DLD1 (cell line): Measurements from ENCODE around the gene CD28.

Experiments
- in situ Hi-C: cut with HindIII; loops from 2 replicates; pipeline ENCODE4 v1.10.0; 2017; ENCODE audit warnings: low sequenced_read_pairs

CD28 gene

GRCh38 chr2:203706403-203706802 lies at the start of gene CD28:
CD28 (plus strand) TSS chr2:203706639; CDS start chr2:203706697, 58 bp downstream.
- in situ Hi-C loops: no loop called here

DNA sequence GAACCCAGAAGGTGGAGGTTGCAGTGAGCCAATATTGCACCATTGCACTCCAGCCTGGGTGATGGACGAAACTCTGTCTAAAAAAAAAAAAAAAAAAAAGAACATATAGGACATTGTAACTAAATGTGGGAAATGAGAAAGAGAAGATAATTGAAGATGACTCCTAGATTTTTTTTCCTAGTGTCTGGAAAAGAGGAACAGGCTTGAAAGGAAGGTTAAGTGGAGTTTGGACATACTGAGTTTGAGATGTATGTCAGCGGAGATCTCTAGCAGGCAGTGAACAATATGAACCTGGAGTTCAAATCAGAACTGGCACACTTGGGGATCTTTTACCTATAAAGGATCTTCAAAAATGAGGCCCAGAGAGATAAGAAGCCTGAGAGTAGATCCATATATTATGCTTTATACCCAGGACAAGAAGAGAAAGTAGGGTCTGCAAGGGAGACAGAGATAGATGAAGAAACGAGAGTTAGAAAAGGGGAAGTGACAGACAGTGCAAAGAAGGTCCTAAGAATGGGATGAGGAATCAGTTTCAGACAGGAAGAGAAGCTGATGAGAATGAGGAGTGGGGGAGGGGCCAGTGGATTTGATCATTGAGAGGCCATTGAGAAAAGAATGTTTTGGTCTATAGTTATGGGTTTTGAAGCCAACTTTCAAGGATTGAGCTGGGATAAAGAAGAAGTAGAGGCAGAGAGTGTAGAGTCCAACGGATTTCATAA lies 46.9 kb upstream of the CD28 start:
- in situ Hi-C loops: no loop called here

DNA sequence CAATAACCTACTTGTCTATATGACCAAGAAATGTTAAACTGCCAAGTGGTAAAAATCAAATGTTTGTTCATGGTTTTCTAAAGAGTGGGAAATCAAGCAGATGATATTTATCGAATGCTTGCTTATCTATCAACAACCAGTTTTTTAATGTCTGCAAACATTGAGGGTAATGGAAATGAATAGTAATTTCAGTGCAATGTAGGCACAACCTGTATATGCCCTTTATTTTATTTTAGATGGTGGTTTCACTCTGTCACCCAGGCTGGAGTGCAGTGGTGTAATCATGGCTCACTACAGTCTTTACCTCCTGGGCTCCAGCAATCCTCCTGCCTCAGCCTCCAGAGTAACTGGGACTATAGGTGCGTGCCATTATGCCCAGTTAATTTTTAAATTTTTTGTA lies 46.0 kb upstream of the CD28 start:
- in situ Hi-C loops: no loop called here

- in situ Hi-C loops: no loop called here
Measured at GRCh38 chr2:203661279-203661908, 45.0 kb upstream of the CD28 start.

GRCh38 chr2:203662487-203662886 lies 44.0 kb upstream of the CD28 start:
- in situ Hi-C loops: no loop called here

DNA sequence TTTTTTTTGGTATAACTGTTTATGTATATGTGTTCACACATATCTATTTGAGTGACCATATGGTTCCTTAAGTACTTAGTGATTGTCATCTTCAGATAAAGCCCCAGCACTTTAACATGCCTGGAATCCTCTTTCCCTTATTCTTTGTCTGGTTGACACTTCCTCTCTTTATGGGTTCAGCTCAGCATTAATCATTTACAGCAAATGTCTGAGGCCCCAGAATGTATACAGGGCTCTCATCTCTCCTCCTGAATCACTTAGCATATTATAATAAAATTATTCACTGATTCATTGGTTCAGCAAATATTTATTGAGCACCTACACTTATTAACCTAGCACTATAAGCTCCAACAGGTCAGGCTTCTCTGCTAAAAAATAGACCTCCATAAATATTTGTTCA lies 43.5 kb upstream of the CD28 start:
- in situ Hi-C loops: no loop called here

- in situ Hi-C loops: no loop called here
Measured at GRCh38 chr2:203664029-203664755, 42.2 kb upstream of the CD28 start.

- in situ Hi-C loops: no loop called here
Measured at GRCh38 chr2:203667838-203668237, 38.6 kb upstream of the CD28 start.

- in situ Hi-C loops: no loop called here
Measured at GRCh38 chr2:203669820-203670219, 36.6 kb upstream of the CD28 start.

GRCh38 chr2:203670939-203671338 lies 35.5 kb upstream of the CD28 start:
- in situ Hi-C loops: no loop called here

DNA sequence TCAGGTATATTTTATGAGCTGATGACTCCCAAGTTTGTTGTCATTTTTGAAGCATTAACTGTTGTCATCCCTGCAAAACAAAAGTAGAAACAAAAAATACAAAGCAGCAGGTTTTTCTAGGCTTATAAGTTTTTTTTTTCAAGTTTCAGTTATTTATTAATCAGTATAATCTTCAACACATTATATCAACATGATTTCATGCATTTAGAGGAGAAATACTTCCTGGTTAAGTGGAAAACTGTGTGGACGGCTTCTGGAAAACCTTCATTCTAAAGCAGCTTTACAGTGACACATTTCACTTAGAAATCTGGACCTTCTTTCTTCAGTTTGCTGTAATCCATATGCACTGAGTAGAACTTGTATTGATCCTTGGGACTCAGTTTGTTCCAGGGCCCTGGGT lies 34.6 kb upstream of the CD28 start:
- in situ Hi-C loops: no loop called here

GRCh38 chr2:203672856-203673255 lies 33.6 kb upstream of the CD28 start:
- in situ Hi-C loops: no loop called here

DNA sequence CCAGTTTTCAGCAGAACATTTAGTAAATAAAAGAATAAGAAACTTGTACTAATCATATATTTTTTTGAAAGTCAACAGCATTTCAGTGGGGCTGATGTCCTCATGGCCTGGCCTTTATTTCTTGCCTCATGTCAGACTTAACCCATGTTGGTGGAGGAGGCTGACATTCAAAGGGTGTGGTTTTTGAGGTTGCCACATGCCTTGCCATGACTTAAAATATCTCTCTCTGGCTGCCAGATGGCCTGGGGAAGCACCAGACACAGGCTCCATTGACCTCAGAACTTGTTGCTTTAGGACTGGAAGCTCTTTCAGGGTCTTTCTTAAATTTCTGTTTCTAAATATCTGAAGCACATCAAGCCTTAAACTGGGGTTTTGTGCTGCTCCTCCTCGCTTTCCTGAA lies 32.5 kb upstream of the CD28 start:
- in situ Hi-C loops: no loop called here

GRCh38 chr2:203675086-203675485 lies 31.4 kb upstream of the CD28 start:
- in situ Hi-C loops: no loop called here

- in situ Hi-C loops: no loop called here
Measured at GRCh38 chr2:203678971-203679370, 27.5 kb upstream of the CD28 start.

DNA sequence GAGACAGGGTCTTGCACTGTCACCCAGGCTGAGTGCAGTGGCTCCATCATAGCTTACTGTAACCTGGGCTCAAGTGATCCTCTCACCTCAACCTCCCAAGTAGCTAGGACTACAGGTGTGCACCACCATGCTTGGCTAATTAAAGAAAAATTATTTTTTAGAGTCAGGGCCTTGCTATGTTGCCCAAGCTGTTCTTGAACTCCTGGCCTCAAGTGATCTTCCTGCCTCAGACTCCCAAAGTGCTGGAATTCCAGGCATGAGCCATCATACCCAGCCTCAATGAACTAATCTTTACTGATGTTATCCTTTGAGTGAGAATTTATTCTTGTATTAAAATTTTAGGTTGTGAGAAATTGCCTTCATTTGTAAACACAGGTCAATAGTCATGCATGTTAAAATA lies 27.0 kb upstream of the CD28 start:
- in situ Hi-C loops: no loop called here

DNA sequence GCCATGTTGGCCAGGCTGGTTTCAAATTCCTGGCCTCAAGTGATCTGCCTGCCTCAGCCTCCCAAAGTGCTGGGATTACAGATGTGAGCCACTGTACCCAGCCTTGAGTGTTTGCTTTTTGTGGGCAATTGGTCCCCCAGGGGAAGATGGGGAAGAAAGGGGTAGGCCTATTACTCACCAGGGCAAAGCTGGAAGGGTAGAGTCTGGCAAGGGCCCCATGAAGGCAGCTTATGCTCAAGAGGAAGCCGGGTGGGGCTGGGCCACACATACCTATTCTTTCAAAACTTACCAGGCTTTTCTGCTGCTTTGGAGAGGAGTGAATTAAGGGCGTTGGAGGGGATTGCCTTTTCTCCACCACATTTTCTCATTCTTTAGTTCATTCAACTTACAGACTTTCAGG lies 24.5 kb upstream of the CD28 start:
- in situ Hi-C loops: no loop called here

DNA sequence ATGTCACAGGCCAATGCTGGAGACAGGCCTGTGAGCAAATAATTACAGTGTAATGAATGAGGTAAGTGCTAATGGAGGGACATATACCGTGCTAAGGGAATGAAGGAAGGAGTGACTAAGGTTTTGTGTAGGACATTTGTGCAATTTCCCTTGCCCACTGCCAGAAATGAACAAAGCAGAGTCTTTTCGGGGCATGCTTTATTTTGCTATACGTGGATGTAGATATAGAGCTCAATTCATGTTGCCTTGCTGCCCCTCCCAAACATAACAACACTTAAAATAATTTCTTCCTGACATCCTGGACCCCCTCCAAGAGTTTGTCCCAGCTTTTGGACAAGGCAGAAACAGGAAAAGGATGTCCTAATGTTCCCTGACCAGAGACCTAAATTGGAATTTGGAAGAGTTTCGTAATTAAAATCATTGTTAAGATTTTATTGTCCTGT lies 23.7 kb upstream of the CD28 start:
- in situ Hi-C loops: no loop called here

GRCh38 chr2:203683421-203683820 lies 23.0 kb upstream of the CD28 start:
- in situ Hi-C loops: no loop called here

DNA sequence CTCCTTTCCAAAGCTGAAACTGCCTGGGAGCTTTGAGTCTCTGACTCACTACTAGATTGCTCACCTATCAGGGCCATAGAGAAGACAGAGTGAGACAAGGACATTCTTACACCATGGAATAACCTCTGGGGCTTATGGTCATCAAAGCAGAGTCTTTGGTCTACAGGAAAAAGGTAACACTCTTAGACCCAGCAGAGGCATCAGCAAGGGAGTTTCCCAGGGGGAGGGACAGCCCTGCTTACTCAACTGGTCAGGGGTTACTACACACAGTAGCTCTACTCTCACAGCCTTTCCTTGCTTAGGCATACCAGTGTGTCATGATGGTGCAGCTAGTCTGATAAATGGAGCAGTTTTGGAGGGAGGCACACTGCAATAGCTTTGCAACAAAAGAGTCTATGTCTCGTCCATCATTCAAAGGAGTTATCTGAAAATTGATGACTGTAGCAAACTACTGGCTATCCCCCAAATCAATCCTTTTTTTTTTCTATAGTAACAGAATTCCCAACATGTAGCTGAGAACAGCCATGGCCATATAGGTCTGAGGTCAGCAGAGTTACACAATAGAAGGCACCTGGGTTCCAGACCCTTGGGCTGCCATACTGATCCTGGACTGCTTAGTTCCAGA lies 22.4 kb upstream of the CD28 start:
- in situ Hi-C loops: no loop called here

GRCh38 chr2:203685081-203685621 lies 21.3 kb upstream of the CD28 start:
- in situ Hi-C loops: no loop called here
